Inferior parietal cortex (tissue), 1 donor: Measurements from ENCODE around the gene MRPS34.

Experiments used
- DNase-seq: peaks from one replicate; pipeline ENCODE4 v3.0.0-alpha.2; 2016; ENCODE audit errors: extremely low spot score

The MRPS34 gene

DNA sequence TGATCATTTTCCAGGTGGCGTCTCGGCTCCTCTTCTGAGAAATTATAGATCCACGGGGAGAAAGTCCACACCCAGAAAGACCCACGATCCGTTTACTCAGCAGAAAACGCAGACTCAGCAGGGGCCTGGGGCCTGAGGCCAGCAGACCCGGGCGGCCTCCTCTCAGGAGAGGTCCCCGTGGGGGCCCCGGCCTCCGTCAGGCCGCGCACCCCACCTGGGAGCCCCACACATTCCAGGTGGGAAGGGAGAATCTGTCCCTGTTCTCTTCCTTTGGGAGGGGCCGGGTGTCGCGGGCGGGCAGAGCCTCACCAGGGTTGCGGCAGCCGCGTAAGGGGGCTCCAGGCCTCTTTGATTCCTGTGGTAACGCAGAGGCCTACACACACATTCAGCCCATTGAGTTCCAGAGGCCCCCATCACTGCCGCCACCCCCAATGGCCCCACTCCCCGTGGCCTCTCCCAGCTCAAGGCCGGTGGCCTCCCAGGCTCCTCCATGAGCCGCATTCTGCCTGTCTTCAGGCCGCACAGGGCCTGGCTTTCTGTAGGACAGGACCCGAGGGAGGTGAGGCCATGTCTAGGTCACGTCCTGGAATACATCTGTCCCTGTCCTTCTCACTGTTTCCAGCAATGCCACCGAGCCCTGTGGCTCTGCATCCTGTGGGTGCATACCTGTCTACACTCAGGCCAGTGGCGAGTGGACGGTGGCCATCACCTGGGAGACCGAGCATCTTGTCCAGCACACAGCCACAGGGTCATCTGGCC is 22.2 kb upstream of the MRPS34 start:
- DNase-seq = no peak

DNA sequence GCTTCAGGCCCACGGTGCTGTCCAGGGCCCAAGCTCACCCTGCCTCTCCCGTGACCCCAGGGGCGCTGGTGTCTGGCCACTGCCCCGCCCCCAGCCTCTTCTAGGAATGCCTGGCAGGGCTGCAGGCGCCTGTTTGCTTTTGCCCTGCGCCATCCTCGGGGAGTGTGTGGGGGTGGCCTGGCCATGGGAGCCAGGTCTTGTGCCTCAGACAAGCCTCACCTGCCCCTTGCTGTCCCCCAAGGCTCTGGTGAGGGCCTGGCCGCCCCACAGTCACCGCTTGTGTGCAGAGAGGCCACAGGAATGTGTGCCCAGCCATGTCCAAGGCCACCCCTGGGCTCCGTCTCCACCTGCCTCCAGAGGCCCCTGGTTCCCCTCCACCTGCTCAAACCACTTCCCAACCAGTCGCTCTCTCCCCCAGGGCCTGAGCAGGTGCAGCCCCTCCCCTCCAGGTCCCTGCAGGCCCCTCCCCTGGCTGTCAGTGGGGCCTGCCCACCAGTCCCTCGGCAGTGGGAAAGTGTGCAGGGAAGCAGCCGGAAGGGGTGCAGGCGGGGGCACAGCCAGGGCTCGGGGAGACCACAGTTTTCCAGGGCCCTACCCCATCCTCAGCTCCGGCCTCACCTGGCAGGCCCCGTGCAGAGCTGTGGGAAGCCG is 21.4 kb upstream of the MRPS34 start:
- DNase-seq = no peak

DNA sequence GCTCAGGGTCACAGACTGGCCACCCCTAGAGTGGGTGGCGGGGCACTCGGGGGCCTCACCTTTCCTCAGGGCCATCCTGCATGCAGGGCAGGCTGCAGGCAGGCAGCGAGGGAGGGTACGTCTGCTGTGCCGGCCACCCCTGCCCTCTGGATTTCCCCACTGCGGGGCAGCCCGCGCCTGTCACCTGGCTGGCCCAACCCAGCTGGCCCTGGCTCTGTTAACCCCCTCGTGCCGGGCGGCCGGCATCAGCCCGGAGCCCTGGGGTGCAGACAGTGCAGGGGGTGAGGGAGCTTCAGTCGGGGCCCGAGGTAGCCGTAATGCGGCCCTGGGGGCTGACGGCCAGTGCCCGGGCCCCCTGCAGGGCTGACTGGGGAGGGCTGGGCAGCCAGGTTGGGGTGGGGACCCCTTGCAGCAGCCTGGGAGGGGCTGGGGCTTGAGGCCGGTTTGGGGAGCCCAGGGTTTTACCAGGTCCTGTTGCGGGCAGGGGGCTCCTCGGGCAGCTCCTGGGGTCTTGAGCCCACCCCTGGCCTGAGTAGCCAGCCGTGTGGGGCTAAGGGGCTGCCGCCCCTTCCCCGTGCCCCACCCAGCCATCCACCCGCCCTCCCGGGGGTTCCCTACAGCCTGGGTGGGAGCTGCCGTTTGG is 20.8 kb upstream of the MRPS34 start, which contains the start of gene IGFALS:
IGFALS (minus strand) TSS at position 128 of the 643 bp plus-strand sequence; CDS start at position 75, 53 bp downstream.
- DNase-seq = no peak

DNA sequence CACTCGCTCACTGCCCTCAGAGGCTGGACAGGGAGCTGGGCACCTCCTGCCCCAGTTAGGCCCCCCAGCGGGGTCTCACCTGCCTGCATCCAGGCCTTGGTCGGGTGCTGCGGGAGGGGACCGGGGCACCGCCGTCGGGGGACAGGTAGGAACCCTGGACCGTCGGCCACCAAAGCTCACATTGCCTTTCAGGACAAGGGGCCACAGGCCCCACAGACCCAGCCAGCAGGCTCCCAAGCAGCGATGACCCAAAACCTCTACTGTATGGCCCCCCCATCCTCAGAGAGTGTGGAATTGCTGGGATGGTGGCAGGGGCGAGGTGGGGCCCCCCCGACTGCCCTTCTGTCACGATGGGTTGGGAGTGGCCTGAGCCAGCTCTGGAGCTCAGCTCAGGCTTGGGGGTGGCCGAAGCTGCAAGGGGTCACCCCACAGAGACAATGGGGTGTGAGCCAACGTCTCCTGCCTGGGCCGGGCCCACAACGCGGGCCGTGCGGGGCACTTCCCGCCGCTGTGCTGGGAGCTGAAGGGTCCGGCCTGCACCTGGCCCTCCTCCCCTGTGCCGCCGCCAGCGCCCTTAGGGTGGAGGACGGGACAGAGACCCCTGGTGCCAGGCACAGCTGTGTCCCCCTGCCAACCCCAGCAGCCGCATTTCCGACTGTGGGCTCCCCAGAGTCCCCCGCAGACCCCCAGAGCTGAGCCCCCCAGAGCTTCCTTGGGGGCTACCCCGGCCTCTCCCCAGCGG is 20.1 kb upstream of the MRPS34 start:
- DNase-seq = no peak

- no peak for DNase-seq
Observed at GRCh38 chr16:1791943-1792812, 19.2 kb upstream of the MRPS34 start.

DNA sequence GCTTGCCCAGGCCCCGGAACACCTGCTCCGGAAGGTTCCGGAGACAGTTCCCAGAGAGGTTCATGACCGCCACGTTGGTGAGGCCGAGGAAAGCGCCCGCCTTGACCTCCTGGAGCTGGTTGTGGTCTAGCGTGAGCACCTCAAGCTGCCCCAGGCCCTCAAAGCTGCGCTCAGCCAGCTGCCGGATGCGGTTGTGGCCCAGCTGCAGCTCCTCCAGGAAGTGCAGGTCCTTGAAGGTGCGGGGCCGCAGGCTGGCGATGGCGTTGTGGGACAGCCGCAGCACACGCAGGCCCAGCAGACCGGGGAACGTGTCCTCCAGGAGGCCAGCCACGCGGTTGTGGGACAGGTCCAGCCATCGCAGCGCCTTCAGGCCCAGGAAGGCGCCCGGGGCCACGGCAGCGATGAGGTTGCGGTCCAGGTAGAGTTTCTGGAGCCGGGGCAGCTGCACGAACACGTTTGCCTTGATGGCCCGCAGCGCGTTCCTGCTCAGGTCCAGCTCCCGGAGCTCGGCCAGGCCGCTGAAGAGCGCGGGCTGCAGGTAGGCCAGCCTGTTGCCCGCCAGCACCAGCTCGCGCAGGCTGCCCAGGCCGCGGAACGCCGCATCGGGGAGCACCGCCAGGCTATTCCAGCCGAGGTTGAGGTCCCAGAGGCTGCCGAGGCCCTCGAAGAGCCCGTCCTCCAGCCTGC is 18.5 kb upstream of the MRPS34 start:
- DNase-seq = no peak

DNA sequence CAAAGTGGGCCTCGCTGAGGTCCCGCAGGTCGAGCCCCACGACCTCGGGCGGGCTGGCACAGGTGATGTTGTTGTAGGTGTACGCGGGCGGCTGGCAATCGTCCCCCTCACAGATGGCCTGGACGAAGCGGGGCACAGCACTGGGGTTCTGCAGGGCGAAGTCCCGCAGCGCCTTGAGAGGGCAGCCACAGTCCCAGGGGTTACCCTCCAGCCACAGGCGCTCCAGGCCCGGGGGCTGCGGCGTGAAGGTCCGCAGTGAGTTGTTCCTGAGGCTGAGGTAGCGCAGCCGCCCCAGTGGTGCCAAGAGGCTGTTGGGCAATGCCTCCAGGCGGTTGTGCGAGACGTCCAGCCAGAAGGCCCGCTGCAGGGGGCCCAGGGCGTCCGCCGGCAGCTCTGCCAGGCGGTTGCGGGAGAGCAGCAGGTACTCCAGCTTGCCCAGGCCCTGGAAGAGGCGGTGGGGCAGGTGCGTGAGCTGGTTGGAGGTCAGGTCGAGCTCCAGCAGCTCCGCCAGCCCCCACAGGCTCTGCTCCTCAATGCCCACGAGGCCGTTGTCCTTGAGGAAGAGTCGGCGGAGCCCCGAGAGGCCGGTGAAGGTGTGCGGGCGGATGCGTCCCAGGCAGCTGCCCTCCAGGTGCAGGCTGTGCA is 17.8 kb upstream of the MRPS34 start:
- DNase-seq = no peak

- DNase-seq = no peak
Observed at GRCh38 chr16:1790261-1790610, 17.3 kb upstream of the MRPS34 start.

DNA sequence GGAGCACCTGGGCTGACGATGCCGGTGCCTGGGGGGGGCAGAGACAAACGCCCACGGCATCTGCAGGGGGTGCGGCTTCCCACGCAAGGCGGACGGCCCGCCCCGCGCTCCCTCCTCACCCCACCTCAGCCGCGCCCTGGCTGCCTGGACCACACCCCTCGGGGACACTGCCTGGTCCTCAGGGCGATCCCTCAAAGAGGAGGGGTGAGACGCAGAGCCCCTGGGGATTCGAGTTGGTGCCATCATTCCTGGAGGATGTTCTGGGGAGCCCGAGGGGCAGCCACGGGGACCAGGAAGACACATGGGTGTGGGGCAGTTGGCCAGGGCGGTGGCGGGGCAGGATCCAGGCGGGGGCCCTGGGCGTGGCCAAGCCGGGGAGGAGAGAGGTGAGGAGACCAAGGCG is 16.7 kb upstream of the MRPS34 start:
- no peak for DNase-seq

GRCh38 chr16:1788708-1789100 is 15.8 kb upstream of the MRPS34 start:
- no peak for DNase-seq

- DNase-seq = no peak
Observed at GRCh38 chr16:1788095-1788707, 15.3 kb upstream of the MRPS34 start.

DNA sequence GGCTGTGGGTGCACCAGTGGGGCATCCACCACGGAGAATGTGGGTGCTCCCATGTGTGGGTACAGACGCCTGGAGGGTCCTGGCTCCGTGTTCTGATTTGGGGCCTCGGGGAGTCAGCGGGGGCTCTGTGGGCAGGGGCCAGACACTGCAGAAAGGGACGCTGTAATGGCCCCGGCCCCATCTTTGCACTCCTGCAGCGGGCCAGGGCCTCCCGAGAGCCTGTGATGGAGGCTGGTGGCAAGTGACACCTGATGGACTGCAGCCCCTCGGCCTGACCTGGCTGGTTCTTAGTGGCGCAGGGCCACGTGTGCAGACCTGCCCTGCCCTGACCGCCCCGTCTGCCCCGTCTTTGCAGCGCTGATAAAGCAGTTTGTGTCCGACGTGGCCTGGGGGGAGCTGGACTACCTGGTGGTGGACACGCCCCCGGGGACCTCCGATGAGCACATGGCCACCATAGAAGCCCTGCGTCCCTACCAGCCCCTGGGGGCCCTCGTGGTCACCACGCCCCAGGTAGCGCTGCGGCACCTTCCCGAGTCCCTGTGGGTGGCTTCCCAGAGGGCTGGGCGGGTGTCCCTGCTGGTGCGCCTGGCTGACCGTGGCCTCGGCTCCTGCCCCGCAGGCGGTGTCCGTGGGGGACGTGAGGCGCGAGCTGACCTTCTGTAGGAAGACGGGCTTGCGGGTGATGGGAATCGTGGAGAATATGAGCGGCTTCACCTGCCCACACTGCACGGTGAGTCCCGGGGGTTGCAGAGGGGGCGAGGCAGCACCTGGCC is 14.6 kb upstream of the MRPS34 start:
- DNase-seq = no peak

DNA sequence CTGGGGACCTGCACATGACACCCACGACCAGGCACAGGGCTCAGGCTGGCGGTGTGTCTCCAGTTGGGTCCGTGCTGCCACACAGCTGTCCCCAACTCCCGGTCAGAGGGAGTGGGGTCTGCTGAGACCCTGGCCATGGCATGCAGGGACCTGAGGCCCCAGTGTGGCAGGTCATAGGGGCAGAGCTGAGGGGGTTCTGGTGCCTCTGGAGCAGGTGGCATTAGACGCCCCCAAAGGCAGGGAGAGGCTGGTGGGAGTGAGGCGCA is 14.1 kb upstream of the MRPS34 start:
- DNase-seq = no peak

DNA sequence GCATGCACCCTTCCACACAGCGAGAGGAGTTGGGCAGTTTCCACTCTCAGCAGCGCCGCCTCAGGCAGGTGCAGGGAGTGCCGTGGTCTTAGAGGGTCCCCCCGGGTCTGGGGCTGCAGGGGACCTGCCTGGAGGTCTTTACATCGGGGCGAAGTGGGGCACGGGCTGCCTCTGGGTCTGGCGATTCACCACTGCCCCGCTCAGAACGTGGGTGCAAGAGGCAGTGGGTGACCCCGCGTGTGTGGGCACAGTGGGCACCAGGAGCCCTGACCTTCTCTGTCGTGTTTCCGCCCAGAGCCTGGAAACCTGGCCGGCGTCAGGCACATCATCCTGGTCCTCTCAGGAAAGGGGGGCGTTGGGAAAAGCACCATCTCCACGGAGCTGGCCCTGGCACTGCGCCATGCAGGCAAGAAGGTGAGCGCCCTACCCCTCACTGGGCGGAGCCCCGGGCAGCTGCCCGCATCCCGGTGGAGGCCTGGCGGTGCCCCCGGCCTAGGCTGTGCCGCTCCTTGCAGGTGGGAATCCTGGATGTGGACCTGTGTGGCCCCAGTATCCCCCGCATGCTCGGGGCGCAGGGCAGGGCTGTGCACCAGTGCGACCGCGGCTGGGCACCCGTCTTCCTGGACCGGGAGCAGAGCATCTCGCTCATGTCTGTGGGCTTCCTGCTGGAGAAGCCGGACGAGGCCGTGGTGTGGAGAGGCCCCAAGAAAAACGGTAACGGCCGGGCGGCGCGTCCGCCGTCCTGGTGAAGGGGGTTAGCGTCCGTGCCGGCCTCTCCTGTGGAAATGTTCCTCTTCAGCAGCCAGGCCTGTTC is 13.5 kb upstream of the MRPS34 start:
- DNase-seq = no peak

DNA sequence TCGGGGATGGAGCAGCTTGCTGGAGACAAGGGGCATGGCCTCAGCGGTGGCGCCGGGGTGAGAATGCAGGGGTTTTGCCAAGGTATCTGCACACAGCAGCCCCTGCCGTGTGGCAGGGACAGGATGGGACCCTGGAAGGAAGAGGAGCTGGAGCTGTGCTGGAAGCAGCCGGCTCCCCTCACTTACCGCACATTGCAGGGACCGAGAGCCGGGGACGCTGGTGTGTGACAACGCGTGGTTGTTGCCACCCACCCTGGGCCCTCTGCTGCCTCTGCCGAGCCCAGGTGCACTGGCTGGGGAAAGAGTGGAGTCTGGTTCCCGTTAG is 12.9 kb upstream of the MRPS34 start:
- DNase-seq = no peak

DNA sequence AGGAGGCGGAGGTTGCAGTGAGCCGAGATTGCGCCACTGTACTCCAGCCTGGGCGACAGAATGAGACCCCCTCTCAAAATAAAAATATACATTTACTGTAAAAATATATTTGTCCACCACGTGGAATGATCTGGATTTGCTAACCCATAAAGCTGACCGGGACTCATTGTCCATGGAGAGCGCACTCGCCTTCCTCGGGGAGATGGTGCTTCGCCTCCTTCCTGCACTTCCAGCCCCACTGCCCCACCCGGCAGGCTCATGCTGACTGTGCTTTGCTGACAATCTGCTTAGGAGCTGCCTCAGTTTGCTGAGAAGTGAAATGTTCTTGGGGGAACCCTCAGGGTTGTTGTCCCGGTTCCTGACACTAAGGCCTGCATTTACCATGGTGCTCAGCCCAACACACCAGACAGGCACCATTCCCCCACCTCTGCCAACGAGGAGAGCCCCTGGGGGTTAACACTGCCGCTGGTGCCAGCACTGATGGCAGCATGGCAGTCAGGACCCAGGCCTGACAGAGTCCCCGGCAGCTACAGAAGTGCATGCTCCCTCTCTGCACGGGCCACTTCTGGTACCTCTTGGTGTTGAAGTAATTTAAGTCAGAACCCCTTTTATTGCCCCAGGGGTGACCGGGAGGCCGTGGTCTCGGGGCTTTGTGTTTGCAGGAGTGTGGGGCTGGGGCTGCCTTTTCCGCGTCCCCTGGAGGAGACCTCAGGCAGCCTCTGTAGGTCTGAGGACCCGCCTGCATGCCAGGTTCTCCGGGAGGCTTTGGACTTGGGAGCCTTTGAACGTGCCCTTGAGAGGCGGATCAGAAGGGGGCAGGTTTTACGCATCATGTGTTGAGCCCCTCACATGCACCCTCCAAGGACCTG is 12.3 kb upstream of the MRPS34 start:
- no peak for DNase-seq

GRCh38 chr16:1782408-1783264 is 9.7 kb upstream of the MRPS34 start, which contains the start of the genes NUBP2 and SPSB3:
Gene NUBP2, plus strand, starts transcription at chr16:1782960. Its CDS starts 61 bp downstream, at chr16:1783021.
Gene SPSB3, minus strand, starts transcription at chr16:1782571. Its CDS starts 1,088 bp downstream, at chr16:1781483.
- DNase-seq = peak; percentile 100
